ENCODE results near the gene NCCRP1. TPM values are rescaled to one million over a fixed set of nuclear protein-coding genes. Genes with fewer than 3 reads are reported as not detected.

NCCRP1 gene
- total RNA-seq, 4 donors from 2014 or later, result 0.17 to 0.42 (median 0.39) TPM; not detected in 1

DNA sequence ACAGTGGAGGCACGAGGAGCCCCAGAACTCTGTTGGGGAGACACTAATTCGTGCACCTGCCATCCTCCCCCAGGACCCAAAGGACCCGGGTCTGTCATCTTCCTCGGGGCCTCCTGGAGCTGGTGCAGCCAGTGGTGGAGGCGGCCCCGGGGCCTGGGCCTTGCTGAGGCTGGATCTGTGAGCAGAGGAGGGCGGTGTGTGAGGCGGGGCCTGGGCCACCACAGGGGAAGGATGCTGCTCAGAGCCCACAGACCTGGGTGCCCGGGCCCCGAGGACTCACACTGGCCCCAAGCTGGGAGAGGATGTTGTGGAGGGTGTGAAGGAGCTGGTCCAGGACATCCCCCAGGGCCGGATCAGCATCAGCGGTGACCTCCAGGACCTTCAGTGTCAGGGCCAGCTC is 39.8 kb downstream of the NCCRP1 start:
- Histone ChIP-seq H3K4me1 (peaks cover 0 to 3% (median 0%) of the 10 kb centered on the region in 4 donors), H3K9me3 (no peaks in the 10 kb centered on the region), H3K36me3 (no peaks in the 10 kb centered on the region), H3K27ac (replicated peaks in 1 of 4) (no peak overlapping the region), H3K27me3 (peaks cover 0 to 65% (median 0%) of the 10 kb centered on the region in 4 donors), H3K4me3 (no peak overlapping the region)
- intact Hi-C loops (cut with DNase I), result no loop called here
- DNase-seq (ENCODE audit: extremely low spot score), result no peak
- 71% methylated on average over 12 of the region's 12 CpGs for WGBS
- no peak for TF ChIP-seq EP300 (IDR thresholded peaks at IDR 0.05)
- TF ChIP-seq, protein P1, sequence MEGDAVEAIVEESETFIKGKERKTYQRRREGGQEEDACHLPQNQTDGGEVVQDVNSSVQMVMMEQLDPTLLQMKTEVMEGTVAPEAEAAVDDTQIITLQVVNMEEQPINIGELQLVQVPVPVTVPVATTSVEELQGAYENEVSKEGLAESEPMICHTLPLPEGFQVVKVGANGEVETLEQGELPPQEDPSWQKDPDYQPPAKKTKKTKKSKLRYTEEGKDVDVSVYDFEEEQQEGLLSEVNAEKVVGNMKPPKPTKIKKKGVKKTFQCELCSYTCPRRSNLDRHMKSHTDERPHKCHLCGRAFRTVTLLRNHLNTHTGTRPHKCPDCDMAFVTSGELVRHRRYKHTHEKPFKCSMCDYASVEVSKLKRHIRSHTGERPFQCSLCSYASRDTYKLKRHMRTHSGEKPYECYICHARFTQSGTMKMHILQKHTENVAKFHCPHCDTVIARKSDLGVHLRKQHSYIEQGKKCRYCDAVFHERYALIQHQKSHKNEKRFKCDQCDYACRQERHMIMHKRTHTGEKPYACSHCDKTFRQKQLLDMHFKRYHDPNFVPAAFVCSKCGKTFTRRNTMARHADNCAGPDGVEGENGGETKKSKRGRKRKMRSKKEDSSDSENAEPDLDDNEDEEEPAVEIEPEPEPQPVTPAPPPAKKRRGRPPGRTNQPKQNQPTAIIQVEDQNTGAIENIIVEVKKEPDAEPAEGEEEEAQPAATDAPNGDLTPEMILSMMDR (IDR thresholded peaks at IDR 0.05), result no peak
- TF ChIP-seq POLR2A (IDR thresholded peaks at IDR 0.05; ENCODE audit: low read depth), result no peak
- TF ChIP-seq POLR2AphosphoS5 (IDR thresholded peaks at IDR 0.05), result no peak

DNA sequence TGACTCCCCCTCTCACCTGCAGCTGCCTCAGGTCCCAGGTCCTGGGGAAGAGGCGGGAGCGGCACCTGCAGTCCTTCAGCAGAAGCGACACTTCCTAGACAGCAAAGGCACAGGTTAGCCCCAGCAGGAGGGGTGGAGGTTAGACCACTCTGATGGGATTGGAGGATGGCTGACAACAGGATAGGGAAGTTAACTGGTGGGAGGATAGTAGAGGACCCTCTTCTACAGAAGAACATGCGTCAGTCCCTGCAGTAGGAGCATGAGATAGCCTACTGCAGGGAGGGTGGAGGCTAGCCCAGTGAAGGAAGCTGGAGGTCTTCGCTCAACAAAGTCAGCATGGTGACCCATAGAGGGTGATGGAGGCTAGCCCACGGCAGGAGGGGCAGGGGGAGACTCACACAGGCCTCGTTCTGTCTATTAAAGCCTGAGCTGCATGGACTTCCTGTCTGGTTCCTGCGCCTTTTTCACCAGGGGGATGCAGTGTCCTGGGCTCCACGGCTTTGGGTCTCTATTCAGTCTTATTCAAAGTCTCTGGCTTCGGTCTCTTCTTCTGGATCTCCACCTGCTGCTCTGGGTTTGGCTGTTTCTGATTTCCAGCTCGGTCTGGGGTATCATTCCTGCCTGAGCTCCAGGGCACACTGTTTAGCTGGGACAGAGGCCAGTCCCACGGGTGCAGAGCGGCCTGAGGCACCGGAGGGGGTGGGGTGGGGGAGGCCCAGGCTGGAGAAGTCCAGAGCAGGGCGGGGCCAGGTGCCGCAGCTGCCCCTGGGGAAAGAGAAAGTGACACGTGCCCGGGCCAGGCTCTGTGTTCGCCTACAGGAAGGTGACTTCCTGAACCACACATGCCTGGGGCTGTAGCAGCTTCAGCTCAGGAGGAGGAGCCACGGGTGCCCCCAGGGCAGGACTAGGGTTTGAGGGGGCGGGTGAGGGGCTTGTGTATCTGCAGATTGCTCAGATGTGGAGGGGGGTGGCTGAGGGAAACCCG is 40.7 kb downstream of the NCCRP1 start:
- TF ChIP-seq POLR2AphosphoS5 (IDR thresholded peaks at IDR 0.05) (no peak), EP300 (IDR thresholded peaks at IDR 0.05) (no peak), POLR2A (IDR thresholded peaks at IDR 0.05; ENCODE audit: low read depth) (no peak)
- TF ChIP-seq, protein P1 (IDR thresholded peaks at IDR 0.05), result no peak
- H3K4me1 ChIP-seq, result peaks cover 0 to 3% (median 0%) of the 10 kb centered on the region in 4 donors
- H3K27me3 ChIP-seq, result peaks cover 0 to 63% (median 0%) of the 10 kb centered on the region in 4 donors
- DNase-seq (ENCODE audit: extremely low spot score), result no peak
- no peaks in the 10 kb centered on the region for H3K9me3 ChIP-seq
- intact Hi-C loops (cut with DNase I), result no loop called here
- no peaks in the 10 kb centered on the region for H3K36me3 ChIP-seq
- no peak overlapping the region for H3K27ac ChIP-seq (replicated peaks in 1 of 4)
- WGBS, result 42% methylated on average over 20 of the region's 22 CpGs
- no peak overlapping the region for H3K4me3 ChIP-seq

DNA sequence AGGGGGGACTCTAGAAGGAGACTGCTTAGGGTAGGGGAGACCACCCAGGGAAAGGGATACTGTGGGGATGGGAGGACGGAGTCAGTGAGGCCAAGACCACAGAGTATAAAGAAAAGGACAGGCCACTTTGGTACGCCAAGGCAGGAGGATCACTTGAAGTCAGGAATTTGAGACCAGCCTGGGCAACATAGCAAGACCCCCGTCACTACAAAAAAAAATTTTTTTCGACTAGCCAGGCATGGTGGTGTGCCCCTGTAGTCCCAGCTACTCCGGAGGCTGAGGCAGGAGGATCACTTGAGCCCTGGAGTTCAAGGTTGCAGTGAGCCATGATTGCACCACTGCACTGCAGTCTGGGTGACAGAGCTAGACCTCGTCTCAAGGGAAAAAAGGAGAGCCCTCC is 41.4 kb downstream of the NCCRP1 start:
- WGBS, result 83% methylated on average over 6 of the region's 6 CpGs
- TF ChIP-seq POLR2AphosphoS5 (IDR thresholded peaks at IDR 0.05) (no peak), EP300 (IDR thresholded peaks at IDR 0.05) (no peak), POLR2A (IDR thresholded peaks at IDR 0.05; ENCODE audit: low read depth) (no peak)
- TF ChIP-seq, protein P1 (IDR thresholded peaks at IDR 0.05), result no peak
- H3K36me3 ChIP-seq, result no peaks in the 10 kb centered on the region
- H3K4me3 ChIP-seq, result no peak overlapping the region
- H3K4me1 ChIP-seq, result peaks cover 0 to 3% (median 0%) of the 10 kb centered on the region in 4 donors
- DNase-seq (ENCODE audit: extremely low spot score), result no peak
- H3K27me3 ChIP-seq, result peaks cover 0 to 60% (median 0%) of the 10 kb centered on the region in 4 donors
- intact Hi-C loops (cut with DNase I), result no loop called here
- no peaks in the 10 kb centered on the region for H3K9me3 ChIP-seq
- no peak overlapping the region for H3K27ac ChIP-seq (replicated peaks in 1 of 4)

DNA sequence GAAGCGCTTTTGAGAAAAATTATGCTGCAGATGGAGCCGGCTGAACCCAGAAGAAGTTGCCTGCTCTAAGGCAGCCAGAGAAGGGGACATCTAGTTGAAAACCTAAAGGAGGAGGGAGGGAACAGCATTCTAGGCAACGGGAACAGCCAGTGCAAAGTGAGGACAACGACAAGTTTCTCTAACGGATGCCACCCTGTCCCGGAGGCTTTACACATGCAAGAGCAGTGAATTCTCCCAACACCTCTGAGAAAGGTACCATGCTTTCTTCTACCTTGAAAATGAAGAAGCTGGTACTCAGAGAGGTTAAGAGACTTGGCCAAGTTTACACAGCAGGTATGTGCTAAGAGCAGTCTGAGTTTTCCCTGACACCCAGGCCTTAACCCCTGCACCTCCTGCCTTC is 42.2 kb downstream of the NCCRP1 start:
- 87% methylated on average over 6 of the region's 6 CpGs for WGBS
- intact Hi-C loops (cut with DNase I), result no loop called here
- Histone ChIP-seq H3K27ac (replicated peaks in 1 of 4) (no peak overlapping the region), H3K9me3 (no peaks in the 10 kb centered on the region), H3K4me1 (peaks cover 0 to 3% (median 0%) of the 10 kb centered on the region in 4 donors), H3K36me3 (no peaks in the 10 kb centered on the region), H3K27me3 (peaks cover 0 to 60% (median 0%) of the 10 kb centered on the region in 4 donors), H3K4me3 (no peak overlapping the region)
- DNase-seq (ENCODE audit: extremely low spot score), result no peak
- TF ChIP-seq EP300 (IDR thresholded peaks at IDR 0.05) (no peak), POLR2AphosphoS5 (IDR thresholded peaks at IDR 0.05) (no peak), POLR2A (IDR thresholded peaks at IDR 0.05; ENCODE audit: low read depth) (no peak)
- TF ChIP-seq, protein P1 (IDR thresholded peaks at IDR 0.05), result no peak

All from esophagus muscularis mucosa (tissue), 4 donors.